SHP77 treated with DMSO at 0.1 percent for 48 hours (cell line): ENCODE measurements around the gene TBC1D30.
"Not testable (repeated sequence)": the region's sequence is repeated elsewhere in the genome, so short reads cannot be mapped to it uniquely, and the experiment has no call there.

ENCODE experiments used
- DNase-seq: peaks from one replicate; lab custom pipeline; 2025; lab: John Stamatoyannopoulos, UW

TBC1D30 gene

GRCh38 chr12:64824500-64825142 lies at the start of gene TBC1D30:
TBC1D30 (plus strand) TSS chr12:64824647; CDS start chr12:64824880, 233 bp downstream.
- DNase-seq = no peak

GRCh38 chr12:64775147-64775736 lies 49.2 kb upstream of the TBC1D30 start:
- DNase-seq = not testable (repeated sequence)

DNA sequence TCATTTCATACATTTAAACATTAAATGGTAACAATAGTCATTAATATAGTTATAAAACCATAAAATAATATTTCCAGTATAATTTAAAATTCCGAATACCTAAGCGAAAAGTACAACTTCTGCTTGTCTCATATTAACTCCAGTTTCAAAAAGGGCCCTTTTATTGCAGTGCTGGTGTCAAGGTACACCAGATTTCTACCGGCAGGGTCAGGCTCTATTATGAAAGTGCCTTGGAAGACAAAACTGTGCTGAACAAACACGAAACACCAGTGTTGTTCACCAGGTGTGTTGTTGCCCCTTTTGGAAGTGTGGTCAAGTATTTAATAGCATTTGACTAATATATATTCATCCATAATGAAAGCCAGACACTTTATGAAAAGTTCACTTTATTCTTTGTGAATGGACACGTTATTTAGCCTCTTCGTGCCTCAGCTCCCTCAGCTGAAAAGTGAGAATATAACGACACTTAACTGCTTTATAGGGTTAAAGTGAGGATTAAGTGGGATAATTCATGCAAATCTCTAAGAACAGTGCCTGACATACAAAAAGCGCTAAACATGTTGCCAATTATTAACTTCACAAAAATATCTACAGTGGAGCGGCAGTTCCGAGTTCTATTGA lies 45.0 kb upstream of the TBC1D30 start:
- no peak for DNase-seq

DNA sequence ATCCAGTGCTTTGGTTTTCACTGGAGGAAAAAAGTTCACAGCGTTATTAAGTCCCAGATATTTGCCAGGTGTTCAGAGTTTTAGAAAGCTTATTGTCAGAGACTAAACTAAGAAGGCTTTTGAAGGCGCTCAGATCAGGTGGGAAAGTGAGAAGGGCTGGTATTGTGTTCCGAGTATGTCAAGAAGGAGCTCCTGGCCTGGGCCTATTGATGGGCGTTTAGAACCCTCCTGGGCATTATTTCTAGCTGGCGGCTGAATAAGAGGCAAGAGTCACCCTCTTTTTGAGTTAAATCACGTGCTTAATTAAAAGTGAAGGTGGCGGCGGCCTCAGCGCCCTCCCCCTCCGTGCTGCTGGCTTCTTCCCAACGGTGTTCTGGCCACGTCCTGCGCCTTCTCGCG lies 44.3 kb upstream of the TBC1D30 start:
- no peak for DNase-seq

DNA sequence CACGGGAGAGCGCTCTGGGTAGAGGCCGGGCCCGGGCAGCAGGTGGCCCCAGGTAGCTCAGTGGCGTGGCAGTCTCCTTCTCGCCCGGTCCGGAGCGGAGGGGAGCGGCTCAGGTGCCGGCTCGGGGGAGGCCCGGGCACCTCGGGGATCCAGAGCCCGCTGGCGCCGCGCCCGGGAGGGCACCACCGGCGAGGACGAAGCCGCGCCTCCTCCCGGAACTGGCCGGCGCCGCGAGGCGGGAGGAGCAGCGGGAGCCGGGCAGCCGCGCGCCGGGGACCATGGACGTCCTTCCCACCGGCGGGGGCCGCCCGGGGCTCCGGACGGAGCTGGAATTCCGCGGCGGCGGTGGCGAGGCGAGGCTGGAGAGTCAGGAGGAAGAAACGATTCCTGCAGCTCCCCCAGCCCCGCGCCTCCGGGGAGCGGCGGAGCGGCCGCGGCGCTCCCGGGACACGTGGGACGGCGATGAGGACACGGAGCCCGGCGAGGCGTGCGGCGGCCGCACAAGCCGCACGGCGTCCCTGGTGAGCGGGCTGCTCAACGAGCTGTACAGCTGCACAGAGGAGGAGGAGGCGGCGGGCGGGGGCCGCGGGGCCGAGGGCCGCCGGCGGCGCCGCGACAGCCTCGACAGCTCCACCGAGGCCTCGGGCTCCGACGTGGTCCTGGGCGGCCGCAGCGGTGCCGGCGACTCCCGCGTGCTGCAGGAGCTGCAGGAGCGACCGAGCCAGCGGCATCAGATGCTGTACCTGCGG lies 43.7 kb upstream of the TBC1D30 start:
- no peak for DNase-seq

- DNase-seq = no peak
Measured at GRCh38 chr12:64781280-64782190, 42.9 kb upstream of the TBC1D30 start.

DNA sequence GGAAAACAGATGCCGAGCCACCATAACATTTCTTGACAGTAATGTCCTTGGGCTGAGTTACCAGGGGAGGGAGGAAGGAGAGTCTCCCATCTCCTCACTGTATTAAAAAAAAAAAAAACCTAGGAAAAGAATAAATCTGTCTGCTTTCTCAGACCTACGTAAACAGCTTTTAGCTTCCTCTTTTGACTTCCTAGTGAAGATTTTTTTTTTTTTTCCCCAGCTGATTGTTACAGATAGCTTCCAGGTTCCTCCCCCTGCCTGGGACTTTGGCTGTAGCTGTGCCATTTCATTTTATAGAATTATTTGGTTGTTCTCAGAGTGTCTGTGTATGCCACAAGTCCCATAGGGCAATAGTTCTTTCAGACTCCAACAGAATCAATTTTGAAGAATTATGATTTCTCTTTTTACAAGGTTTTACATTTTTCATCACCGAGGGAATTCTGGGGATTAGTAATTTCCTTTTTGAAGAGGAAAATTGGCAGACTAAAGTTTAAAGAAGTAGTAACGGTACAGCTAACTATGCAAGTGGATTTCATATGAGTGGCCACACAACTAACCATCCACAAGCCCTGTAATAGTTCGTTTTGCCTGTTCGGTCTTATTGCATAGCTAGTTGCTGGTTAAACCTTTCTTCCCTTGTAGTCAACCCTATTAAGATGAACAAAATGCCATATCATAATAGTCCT lies 42.1 kb upstream of the TBC1D30 start:
- DNase-seq = no peak

DNA sequence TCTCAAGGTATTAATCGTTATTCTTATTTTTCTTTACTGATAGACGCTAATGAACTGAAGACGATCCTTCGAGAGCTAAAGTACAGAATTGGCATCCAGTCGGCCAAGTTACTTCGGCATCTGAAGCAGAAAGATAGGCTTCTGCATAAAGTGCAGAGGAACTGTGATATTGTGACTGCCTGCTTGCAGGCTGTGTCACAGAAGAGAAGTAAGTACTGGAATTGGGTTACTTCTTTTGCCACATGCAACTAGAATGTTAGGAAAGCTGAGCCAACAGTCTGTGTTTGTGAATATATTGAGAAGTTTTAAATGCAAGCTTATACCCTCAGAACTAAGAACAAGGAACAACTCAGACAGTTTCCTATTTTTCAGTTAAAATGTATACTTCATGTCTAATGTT lies 38.6 kb upstream of the TBC1D30 start:
- DNase-seq = no peak

DNA sequence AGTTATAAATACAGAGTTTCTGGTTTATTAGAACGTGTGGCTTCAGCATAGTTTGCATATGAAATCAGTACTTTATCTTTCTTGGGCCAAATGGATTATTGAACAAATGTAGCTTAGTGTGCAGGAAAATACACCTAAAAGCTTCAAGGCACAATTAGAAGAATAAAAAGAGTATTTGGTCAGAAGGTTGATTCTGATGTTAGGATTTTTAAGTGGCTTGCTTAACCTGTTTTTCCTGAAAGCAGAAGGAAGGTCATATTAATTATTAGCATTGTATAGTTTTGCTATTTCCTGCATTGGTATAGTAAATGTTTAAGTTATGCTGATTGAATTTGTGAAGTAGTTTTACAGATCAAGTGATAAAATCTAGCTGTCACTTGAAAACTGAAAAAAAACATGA lies 34.3 kb upstream of the TBC1D30 start:
- DNase-seq = no peak

DNA sequence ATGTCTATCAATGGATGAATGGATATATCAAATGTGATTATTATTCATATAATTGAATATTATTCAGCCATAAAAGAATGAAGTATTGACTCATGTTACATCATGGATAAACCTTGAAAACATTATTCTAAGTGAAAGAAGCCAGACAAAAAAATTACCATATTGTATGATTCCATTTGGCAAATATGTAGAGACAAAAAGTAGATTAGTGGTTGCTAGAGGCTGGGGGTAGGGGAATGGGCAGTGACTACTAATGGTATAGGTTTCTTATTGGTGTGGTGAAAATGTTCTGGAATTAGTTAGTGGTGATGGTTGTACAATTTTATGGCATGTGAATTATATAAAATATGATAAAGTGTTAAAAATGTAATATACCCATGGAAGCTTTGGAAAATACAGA lies 33.4 kb upstream of the TBC1D30 start:
- DNase-seq = no peak

- no peak for DNase-seq
Measured at GRCh38 chr12:64792128-64792527, 32.3 kb upstream of the TBC1D30 start.

DNA sequence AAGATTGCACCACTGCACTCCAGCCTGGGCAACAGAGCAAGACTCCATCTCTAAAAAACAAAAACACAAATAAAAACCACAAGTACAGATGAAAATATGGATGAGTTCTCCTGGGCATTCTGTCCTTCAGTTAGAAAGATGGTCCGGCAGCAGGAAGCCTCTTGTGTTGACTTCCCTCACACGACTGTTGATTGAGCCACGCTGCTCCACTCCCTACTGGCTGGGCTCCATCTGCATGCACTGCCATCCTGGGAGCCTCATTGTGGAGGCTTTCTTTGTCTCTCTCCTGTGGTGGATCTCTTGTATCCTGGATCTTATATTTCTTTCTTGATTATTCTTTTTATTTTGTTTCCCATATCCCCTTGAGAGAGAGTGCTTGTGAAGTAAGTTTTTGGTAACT lies 30.8 kb upstream of the TBC1D30 start:
- DNase-seq = no peak

GRCh38 chr12:64794305-64794704 lies 30.1 kb upstream of the TBC1D30 start:
- no peak for DNase-seq

GRCh38 chr12:64796205-64796845 lies 28.1 kb upstream of the TBC1D30 start:
- peak; percentile 74 for DNase-seq

DNA sequence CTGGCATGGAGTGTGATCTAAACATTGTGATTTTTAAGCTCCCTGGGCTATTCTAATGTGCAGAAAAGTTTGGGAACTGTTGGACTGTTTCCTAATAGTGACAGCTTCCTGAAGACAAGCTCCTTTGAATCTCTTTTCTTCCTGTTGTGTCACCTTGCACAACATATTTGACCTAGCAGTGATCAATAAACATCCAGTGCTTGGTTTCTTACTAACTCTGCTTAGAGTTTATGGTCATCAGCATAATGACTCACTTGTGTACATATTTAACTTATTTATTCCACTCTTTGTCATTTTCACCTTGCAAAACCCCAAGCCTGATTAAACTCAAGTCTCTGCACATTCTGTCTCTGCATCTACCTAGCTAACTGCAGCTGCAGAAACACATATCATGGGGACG lies 27.3 kb upstream of the TBC1D30 start:
- no peak for DNase-seq

DNA sequence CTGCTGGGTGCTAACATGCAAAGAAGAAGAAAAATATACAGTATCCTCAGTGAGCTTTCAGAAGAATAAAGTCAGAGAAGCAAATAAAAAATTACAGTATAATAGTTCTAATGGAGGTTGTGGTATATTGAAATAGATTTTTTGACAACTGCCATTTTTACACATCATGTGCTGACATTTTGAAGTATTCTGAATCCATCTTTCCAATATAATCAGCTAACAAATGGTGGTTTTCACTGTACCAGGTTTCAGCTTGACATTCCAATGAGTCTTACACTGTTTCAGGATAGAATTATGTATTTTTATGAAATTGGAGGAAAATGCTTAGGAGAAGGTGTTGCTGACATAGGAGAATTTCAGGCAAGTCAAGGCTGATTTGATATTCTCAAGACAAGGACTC lies 26.3 kb upstream of the TBC1D30 start:
- no peak for DNase-seq

DNA sequence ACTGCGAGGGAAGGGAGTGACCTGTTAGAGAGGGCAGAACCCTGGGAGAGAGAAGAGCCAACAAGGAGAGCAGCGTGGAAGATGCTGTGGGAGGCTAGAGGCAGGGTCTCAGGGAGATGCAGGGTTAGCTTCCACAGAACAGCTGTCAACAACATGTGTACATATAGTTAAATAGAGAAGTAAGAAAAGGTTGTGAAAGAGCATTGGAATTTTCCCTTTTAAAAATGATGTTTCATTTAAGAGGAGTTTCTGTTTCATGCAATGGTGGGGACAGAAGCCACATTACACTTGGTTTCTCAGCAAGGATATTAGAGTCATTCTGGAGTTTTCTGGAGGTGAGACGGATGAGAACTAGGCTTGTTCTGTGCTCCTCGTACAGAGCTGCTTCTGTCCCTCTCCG lies 23.8 kb upstream of the TBC1D30 start:
- DNase-seq = no peak

- no peak for DNase-seq
Measured at GRCh38 chr12:64801381-64801780, 23.1 kb upstream of the TBC1D30 start.

DNA sequence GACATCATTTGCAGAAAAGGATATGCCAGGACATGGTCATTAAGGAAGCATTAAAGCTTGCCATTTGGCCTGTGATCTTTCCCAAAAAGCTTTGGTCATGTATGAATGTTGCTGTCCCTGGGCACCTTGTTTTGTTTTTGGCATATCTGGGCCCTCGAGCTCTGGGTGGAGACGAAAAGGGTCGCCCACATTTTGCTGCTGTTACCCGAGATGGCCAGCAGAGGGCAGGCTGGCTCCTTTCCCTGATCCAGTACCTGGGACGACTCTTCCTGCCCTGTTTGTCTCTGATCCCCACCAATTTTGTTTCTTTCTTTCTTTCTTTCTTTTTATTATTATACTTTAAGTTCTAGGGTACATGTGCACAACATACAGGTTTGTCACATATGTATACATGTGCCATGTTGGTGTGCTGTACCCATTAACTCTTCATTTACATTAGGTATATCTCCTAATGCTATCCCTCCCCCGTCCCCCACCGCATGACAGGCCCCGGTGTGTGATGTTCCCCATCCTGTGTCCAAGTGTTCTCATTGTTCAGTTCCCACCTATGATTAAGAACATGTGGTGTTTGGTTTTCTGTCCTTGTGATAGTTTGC lies 22.2 kb upstream of the TBC1D30 start:
- DNase-seq = not testable (repeated sequence)

GRCh38 chr12:64806173-64806572 lies 18.3 kb upstream of the TBC1D30 start:
- no peak for DNase-seq
